Nephron progenitor cell (in vitro differentiated cells): ENCODE data around the gene C17orf107.

Source experiments
- DNase-seq: peaks from one replicate; pipeline ENCODE4 v3.0.0; 2021
- H3K27ac Mint-ChIP-seq: 2 replicates; pipeline ENCODE4 v1.8.0; 2021; ENCODE audit warnings: mild to moderate bottlenecking, moderate library complexity, mixed read lengths
- H3K27me3 Mint-ChIP-seq: 2 replicates; pipeline ENCODE4 v1.8.0; 2021; ENCODE audit warnings: mild to moderate bottlenecking, low read depth, mixed read lengths; ENCODE audit not compliant: poor library complexity
- H3K36me3 Mint-ChIP-seq: 2 replicates; pipeline ENCODE4 v1.8.0; 2021; ENCODE audit warnings: low read depth, mixed read lengths
- H3K4me1 Mint-ChIP-seq: 2 replicates; pipeline ENCODE4 v1.8.0; 2021; ENCODE audit warnings: mixed read lengths
- H3K4me3 Mint-ChIP-seq: 2 replicates; pipeline ENCODE4 v1.8.0; 2021; ENCODE audit warnings: mild to moderate bottlenecking, moderate library complexity, mixed read lengths
- H3K9me3 Mint-ChIP-seq: 2 replicates; pipeline ENCODE4 v1.8.0; 2021; ENCODE audit warnings: mild to moderate bottlenecking, moderate library complexity, mixed read lengths
- TF ChIP-seq, protein P1 (sequence below): fragments of 200-600 bp; sonication (generic); IDR thresholded peaks from 2 replicates; pipeline ENCODE4 v1.5.0; 2021; ENCODE audit warnings: antibody characterized with exemption

C17orf107 gene

DNA sequence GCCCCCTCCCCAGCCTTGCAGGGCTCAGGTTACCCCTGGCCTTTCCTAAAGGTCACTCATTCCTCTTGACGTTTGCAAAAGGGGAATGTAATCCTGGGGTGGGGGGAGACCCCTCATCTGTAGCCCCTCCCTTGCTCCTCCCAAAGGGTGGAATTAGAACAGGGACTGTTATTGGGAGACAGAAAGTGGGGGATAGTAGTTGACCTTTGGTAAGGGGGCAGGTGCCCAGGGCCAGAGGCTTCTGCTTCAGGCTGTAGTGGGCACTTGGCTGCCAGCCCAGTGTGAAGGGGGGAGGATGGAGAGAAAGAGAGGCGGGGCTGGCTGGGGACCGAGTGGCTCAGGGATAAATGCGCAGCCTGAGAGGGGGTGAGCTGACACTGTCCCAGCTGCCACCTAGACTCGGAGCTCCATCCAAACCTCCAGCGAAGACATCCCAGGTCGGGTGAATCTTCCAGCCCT lies 51.4 kb downstream of the C17orf107 start, which contains the start of gene ENO3:
Gene ENO3 (plus strand): TSS at position 374 of the 459 bp plus-strand sequence. CDS start 711 bp downstream, outside the sequence.
- peak within 1 kb of the TSS; percentile 85 for H3K4me3 Mint-ChIP-seq

DNA sequence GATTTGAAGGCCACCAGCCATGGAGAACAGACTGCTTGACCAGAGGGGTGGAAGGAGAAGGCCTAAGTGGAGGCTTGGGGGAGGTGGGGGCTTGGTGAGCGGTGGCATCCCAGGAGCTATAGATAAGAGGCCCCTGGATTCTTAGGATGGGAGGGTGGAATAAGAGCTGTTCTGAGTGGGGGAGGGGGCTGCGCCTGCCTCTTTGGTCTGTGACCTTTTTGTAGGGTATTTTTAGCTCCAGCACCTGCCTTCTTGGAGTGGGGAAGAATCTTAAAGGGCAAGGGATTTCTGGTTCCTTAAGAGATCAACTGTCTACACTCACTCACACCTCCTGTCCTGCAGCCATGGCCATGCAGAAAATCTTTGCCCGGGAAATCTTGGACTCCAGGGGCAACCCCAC lies 52.1 kb downstream of the C17orf107 start:
- Mint-ChIP-seq H3K27ac (peak overlapping the region; percentile 94), H3K9me3 (no peaks in the 10 kb centered on the region), H3K4me3 (peak overlapping the region; percentile 85), H3K4me1 (peaks cover 55% of the 10 kb centered on the region), H3K27me3 (peaks cover 5% of the 10 kb centered on the region), H3K36me3 (peaks cover 32% of the 10 kb centered on the region)
- DNase-seq, result no peak
- TF ChIP-seq, protein P1, sequence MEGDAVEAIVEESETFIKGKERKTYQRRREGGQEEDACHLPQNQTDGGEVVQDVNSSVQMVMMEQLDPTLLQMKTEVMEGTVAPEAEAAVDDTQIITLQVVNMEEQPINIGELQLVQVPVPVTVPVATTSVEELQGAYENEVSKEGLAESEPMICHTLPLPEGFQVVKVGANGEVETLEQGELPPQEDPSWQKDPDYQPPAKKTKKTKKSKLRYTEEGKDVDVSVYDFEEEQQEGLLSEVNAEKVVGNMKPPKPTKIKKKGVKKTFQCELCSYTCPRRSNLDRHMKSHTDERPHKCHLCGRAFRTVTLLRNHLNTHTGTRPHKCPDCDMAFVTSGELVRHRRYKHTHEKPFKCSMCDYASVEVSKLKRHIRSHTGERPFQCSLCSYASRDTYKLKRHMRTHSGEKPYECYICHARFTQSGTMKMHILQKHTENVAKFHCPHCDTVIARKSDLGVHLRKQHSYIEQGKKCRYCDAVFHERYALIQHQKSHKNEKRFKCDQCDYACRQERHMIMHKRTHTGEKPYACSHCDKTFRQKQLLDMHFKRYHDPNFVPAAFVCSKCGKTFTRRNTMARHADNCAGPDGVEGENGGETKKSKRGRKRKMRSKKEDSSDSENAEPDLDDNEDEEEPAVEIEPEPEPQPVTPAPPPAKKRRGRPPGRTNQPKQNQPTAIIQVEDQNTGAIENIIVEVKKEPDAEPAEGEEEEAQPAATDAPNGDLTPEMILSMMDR, result no peak

More for the DNA sequence above, 51.4 kb downstream of the C17orf107 start, which contains the start of gene ENO3:
- Mint-ChIP-seq H3K36me3 (peaks cover 29% of the 10 kb centered on the region), H3K4me1 (peaks cover 55% of the 10 kb centered on the region), H3K9me3 (no peaks in the 10 kb centered on the region), H3K27me3 (peaks cover 5% of the 10 kb centered on the region), H3K27ac (peak within 1 kb of the TSS; percentile 94)
- TF ChIP-seq, protein P1, result no peak
- peak; percentile 45 for DNase-seq
